Neural cell (in vitro differentiated cells): ENCODE results near the gene HNF1B. TPM values are rescaled to one million over a fixed set of nuclear protein-coding genes. Genes with fewer than 3 reads are reported as not detected.

ENCODE experiments used
- H2AFZ ChIP-seq: fragments of 200-600, 300-800 bp; sonication (generic), shearing (Covaris generic); 2 replicates; pipeline ENCODE4 v1.6.0; 2014; ENCODE audit warnings: low read depth, mild to moderate bottlenecking, antibody characterized with exemption, low read length, moderate library complexity
- H3F3A ChIP-seq: fragments of 200-600 bp; shearing (Covaris generic); 2 replicates; pipeline ENCODE4 v1.6.1; 2016; ENCODE audit warnings: mild to moderate bottlenecking, moderate library complexity, mixed read lengths, antibody characterized with exemption, low read length; ENCODE audit not compliant: insufficient read depth, poor library complexity, severe bottlenecking
- H3K27ac ChIP-seq: fragments of 200-600, 300-800 bp; sonication (generic), shearing (Covaris generic); 2 replicates; pipeline ENCODE4 v1.5.1; 2014; ENCODE audit warnings: mild to moderate bottlenecking, low read length, moderate library complexity
- H3K27me3 ChIP-seq: fragments of 300-800, 200-600 bp; sonication (generic), shearing (Covaris generic); 2 replicates; pipeline ENCODE4 v1.6.0; 2014; ENCODE audit warnings: mild to moderate bottlenecking, low read depth, low read length, moderate library complexity; ENCODE audit not compliant: insufficient read depth
- H3K36me3 ChIP-seq: fragments of 300-800, 200-600 bp; sonication (generic), shearing (Covaris generic); 2 replicates; pipeline ENCODE4 v1.5.1; 2014; ENCODE audit warnings: mild to moderate bottlenecking, antibody characterized with exemption, low read length, moderate library complexity; ENCODE audit not compliant: insufficient read depth
- H3K4me2 ChIP-seq: fragments of 300-800, 200-600 bp; sonication (generic), shearing (Covaris generic); 2 replicates; pipeline ENCODE4 v1.6.0; 2014; ENCODE audit warnings: mild to moderate bottlenecking, low read length
- H3K4me3 ChIP-seq: fragments of 300-800, 200-600 bp; sonication (generic), shearing (Covaris generic); 2 replicates; pipeline ENCODE4 v1.5.1; 2014; ENCODE audit warnings: mild to moderate bottlenecking, low read length, moderate library complexity
- H3K79me2 ChIP-seq: fragments of 200-600 bp; shearing (Covaris generic); replicated peaks from 2 replicates; pipeline ENCODE4 v1.6.0; 2014; ENCODE audit warnings: mild to moderate bottlenecking, low read length, moderate library complexity; ENCODE audit not compliant: insufficient read depth
- H3K9ac ChIP-seq: fragments of 300-800, 200-600 bp; sonication (generic), shearing (Covaris generic); 2 replicates; pipeline ENCODE4 v1.6.1; 2016; ENCODE audit warnings: mild to moderate bottlenecking, low read length, mixed read lengths
- H3K9me2 ChIP-seq: fragments of 200-600 bp; shearing (Covaris generic); 2 replicates; pipeline ENCODE4 v1.6.1; 2016; ENCODE audit warnings: mild to moderate bottlenecking, low read length, mixed read lengths; ENCODE audit not compliant: insufficient read depth
- H3K9me3 ChIP-seq: fragments of 200-600, 300-800 bp; sonication (generic), shearing (Covaris generic); 2 replicates; pipeline ENCODE4 v1.6.1; 2016; ENCODE audit warnings: mild to moderate bottlenecking, mixed run types, low read length, moderate library complexity, mixed read lengths
- H4K20me1 ChIP-seq: fragments of 200-600 bp; shearing (Covaris generic); 2 replicates; pipeline ENCODE4 v1.6.1; 2016; ENCODE audit warnings: mild to moderate bottlenecking, mixed run types; ENCODE audit not compliant: insufficient read depth
- CTCF ChIP-seq: fragments of 450-650 bp; IDR thresholded peaks from 2 replicates; pipeline ENCODE4 v1.5.1; 2014; ENCODE audit warnings: antibody characterized with exemption, mild to moderate bottlenecking, moderate library complexity; ENCODE audit not compliant: poor library complexity, severe bottlenecking
- EP300 ChIP-seq: fragments of 450-650 bp; conservative IDR thresholded peaks from 2 replicates; pipeline ENCODE4 v1.6.1; 2014; ENCODE audit warnings: antibody characterized with exemption, mild to moderate bottlenecking, moderate library complexity; ENCODE audit not compliant: poor library complexity, severe bottlenecking
- EZH2 ChIP-seq: fragments of 200-600, 300-800 bp; shearing (Covaris generic), sonication (generic); IDR thresholded peaks from 2 replicates; pipeline ENCODE4 v1.6.1; 2014; ENCODE audit warnings: antibody characterized with exemption, low read length, borderline replicate concordance, mild to moderate bottlenecking; ENCODE audit not compliant: insufficient read depth, poor library complexity, severe bottlenecking
- MXI1 ChIP-seq: fragments of 450-650 bp; conservative IDR thresholded peaks from 2 replicates; pipeline ENCODE4 v1.6.1; 2014; ENCODE audit warnings: antibody characterized with exemption, mild to moderate bottlenecking; ENCODE audit not compliant: poor library complexity, severe bottlenecking
- POLR2AphosphoS5 ChIP-seq: IDR thresholded peaks from 2 replicates; pipeline ENCODE4 v1.6.1; 2012
- RAD21 ChIP-seq: fragments of 450-650 bp; conservative IDR thresholded peaks from 2 replicates; pipeline ENCODE4 v1.6.1; 2014; ENCODE audit warnings: antibody characterized with exemption, mild to moderate bottlenecking, moderate library complexity
- REST ChIP-seq: IDR thresholded peaks from 2 replicates; pipeline ENCODE4 v1.6.1; 2012; ENCODE audit warnings: borderline replicate concordance
- SMC3 ChIP-seq: fragments of 450-650 bp; conservative IDR thresholded peaks from 2 replicates; pipeline ENCODE4 v1.6.1; 2014; ENCODE audit warnings: antibody characterized with exemption, mild to moderate bottlenecking, moderate library complexity; ENCODE audit not compliant: poor library complexity
- TAF1 ChIP-seq: IDR thresholded peaks from 2 replicates; pipeline ENCODE4 v1.6.1; 2012; ENCODE audit warnings: low read depth
- polyA plus RNA-seq: library from polyadenylated mRNA; depleted of rRNA; stranded (reverse); fragments of >200 nt; gene quantifications from 2 replicates; pipeline ENCODE4 v1.2.3, GENCODE V29; 2014

Gene HNF1B
- polyA plus RNA-seq, 1 donor from 2014 or later: not detected

GRCh38 chr17:37744633-37744927, 279 bp downstream of the HNF1B start:
- H3K4me2 ChIP-seq: no peak overlapping the region
- H2AFZ ChIP-seq: no peak overlapping the region

GRCh38 chr17:37743875-37744632, 805 bp downstream of the HNF1B start:
- Histone ChIP-seq H3K79me2 (no peaks in the 10 kb centered on the region), H3K4me2 (no peak overlapping the region), H3K27me3 (peaks cover 98% of the 10 kb centered on the region), H3K27ac (no peak overlapping the region), H3K9me3 (no peaks in the 10 kb centered on the region), H2AFZ (no peak overlapping the region), H3K9me2 (no peaks in the 10 kb centered on the region), H4K20me1 (no peaks in the 10 kb centered on the region), H3F3A (no peaks in the 10 kb centered on the region), H3K36me3 (no peaks in the 10 kb centered on the region), H3K9ac (no peak overlapping the region), H3K4me3 (peak overlapping the region; percentile 48)
- TF ChIP-seq RAD21: no peak
- peak; percentile 8 for TF ChIP-seq POLR2AphosphoS5
- no peak for TF ChIP-seq MXI1
- TF ChIP-seq EZH2: peak; percentile 98

More at GRCh38 chr17:37744633-37744927, 279 bp downstream of the HNF1B start:
- Histone ChIP-seq H4K20me1 (no peaks in the 10 kb centered on the region), H3K79me2 (no peaks in the 10 kb centered on the region), H3K9me2 (no peaks in the 10 kb centered on the region), H3K27me3 (peaks cover 93% of the 10 kb centered on the region), H3K4me3 (peak overlapping the region; percentile 48), H3F3A (no peaks in the 10 kb centered on the region), H3K9me3 (no peaks in the 10 kb centered on the region), H3K9ac (no peak overlapping the region), H3K36me3 (no peaks in the 10 kb centered on the region), H3K27ac (no peak overlapping the region)
- no peak for TF ChIP-seq EP300
- TF ChIP-seq REST: no peak
- TF ChIP-seq SMC3: no peak
- TF ChIP-seq MXI1: no peak
- no peak for TF ChIP-seq CTCF
- TF ChIP-seq EZH2: no peak

GRCh38 chr17:37743612-37743874, 1.3 kb downstream of the HNF1B start:
- H3K27ac ChIP-seq: no peak overlapping the region
- no peaks in the 10 kb centered on the region for H3F3A ChIP-seq
- H3K9ac ChIP-seq: no peak overlapping the region
- no peaks in the 10 kb centered on the region for H3K79me2 ChIP-seq
- H3K27me3 ChIP-seq: peaks cover 99% of the 10 kb centered on the region
- no peaks in the 10 kb centered on the region for H4K20me1 ChIP-seq
- no peaks in the 10 kb centered on the region for H3K36me3 ChIP-seq
- H2AFZ ChIP-seq: no peak overlapping the region
- no peak overlapping the region for H3K4me2 ChIP-seq
- H3K9me2 ChIP-seq: no peaks in the 10 kb centered on the region
- no peaks in the 10 kb centered on the region for H3K9me3 ChIP-seq
- TF ChIP-seq EP300: no peak
- TF ChIP-seq EZH2: no peak
- TF ChIP-seq RAD21: no peak
- TF ChIP-seq CTCF: no peak
- TF ChIP-seq SMC3: no peak
- TF ChIP-seq TAF1: no peak
- no peak for TF ChIP-seq POLR2AphosphoS5
- TF ChIP-seq MXI1: no peak
- no peak for TF ChIP-seq REST
- peak overlapping the region; percentile 48 for H3K4me3 ChIP-seq
